ENCODE results near the gene OR52D1.

Gene OR52D1

GRCh38 chr11:5488385-5488784 is at the start of gene OR52D1:
Gene OR52D1 (plus strand): TSS chr11:5488685. CDS start chr11:5488707, 22 bp downstream.
- no peak for DNase-seq

DNA sequence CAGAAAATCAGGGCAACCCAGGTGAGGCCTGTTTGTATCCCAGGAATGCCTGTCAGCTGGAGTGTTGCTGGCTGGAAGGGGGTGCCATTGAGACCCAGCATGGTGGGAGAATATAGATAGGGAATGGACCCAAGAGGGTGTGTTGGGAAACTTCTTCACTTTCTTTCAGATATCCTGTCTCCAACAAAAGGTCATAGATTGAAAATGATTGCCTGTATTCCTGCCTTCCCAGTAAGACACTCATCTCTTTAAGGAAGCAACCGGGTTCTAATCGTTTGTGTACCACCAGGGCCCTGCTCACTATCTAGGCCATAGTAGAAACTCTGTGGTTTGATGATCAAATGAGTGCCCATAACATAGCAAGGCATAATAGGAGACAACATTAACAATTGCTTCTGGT is 47.1 kb upstream of the OR52D1 start, which contains the start of gene OR51I1:
TSS of gene OR51I1 (minus strand) at position 101 of the 400 bp plus-strand sequence. CDS start at position 101, 0 bp downstream.
- DNase-seq = no peak

- no peak for DNase-seq
Observed at GRCh38 chr11:5443835-5444393, 44.6 kb upstream of the OR52D1 start.

DNA sequence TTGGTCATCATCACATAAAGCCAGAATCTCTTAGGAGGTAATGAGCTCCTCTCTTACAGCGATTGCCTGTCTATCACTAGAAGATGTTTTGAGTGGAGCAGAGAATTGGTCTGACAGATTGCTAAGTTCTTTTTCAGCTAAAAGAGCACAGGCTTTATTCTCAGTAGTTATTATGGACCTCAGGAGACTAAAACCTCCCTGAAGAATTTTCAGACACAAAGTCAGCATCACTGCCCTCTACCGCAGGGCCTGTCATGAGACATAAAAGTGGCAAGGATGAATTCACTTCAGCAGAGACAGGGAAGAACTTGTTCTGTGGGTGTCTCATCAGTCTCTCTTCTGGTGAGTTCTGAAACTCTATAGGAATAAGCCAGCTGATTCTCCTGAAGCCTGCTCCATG is 39.5 kb upstream of the OR52D1 start, which contains the start of gene OR51I2:
TSS of gene OR51I2 (plus strand) at position 301 of the 400 bp plus-strand sequence. CDS start 4,166 bp downstream, outside the sequence.
- no peak for DNase-seq

DNA sequence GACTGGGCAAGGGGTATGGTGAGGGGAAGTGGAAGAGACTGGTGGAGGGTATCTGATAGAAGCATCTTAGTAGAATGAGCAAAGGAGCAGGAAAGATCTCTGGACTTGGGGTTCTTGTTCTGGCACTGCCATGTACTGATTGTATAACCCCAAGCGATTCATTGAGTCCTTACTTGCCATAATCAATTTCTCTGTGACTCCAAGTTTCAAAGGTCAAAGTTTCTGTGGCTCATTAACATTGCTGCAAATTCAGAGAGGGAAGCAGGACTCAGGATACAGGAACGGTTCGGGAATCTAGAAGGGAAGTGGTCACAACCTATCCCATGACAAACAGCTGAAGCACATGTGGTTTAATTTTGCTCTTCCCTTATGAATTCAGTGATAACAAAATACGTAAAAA is 39.1 kb upstream of the OR52D1 start:
- DNase-seq = no peak

DNA sequence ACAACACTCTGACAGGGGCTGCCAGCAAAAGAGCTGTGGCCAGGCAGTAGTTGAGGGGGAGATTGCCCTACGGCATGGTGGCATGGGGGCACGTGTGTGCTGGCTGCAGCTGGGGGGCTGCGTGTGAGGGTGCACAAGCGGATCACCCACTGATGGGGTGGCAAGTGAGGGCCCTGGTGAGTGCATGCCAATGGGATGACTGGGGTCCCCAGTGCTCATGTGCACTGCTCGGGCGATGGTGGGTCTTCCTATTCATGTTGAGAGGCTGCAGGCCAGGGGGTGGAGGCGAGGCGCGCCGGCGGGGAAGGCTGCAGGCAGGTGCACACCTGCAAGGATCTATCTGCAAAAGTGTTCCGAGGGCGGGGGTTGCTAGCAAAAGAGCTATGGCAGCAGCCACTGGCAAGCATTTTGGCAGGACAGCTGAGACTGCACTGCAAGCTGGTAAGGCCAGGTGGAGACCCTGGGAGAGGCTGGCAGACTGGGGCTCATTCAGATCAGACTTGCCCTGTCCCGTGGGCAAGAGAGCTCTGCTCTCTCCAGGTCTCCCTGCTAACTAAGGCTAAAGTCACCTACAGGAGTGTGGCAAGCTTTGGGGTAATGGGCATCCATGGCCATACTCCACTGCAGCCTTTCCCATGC is 27.4 kb upstream of the OR52D1 start:
- DNase-seq = no peak

DNA sequence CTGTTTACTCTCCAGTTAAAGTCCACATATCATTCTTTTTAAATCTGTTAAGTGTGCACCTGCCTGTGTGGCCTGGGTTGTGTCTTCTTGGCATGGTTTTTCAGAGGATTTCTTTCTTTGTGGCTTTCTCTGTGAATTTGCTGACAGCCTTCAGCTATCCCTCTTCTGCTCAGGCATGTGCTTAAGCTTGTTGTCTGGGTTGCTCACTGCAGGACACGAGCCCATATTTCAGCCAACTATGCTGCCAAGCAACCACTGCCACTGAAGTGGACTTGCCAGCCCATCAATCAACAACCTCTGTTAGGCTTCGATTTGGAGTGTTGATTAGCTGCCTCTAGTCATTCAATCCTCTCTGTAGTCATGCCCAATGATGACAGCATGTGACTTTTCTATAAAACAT is 21.0 kb upstream of the OR52D1 start:
- DNase-seq = no peak

- no peak for DNase-seq
Observed at GRCh38 chr11:5473921-5474320, 14.6 kb upstream of the OR52D1 start.

GRCh38 chr11:5476186-5476819 is 12.2 kb upstream of the OR52D1 start:
- peak; percentile 30 to 43 for DNase-seq

- no peak for DNase-seq
Observed at GRCh38 chr11:5486003-5486402, 2.5 kb upstream of the OR52D1 start.

GRCh38 chr11:5486421-5486820 is 2.1 kb upstream of the OR52D1 start:
- DNase-seq = no peak

- DNase-seq = no peak
Observed at GRCh38 chr11:5488798-5489399, 414 bp downstream of the OR52D1 start.

GRCh38 chr11:5489576-5490357 is 1.3 kb downstream of the OR52D1 start:
- no peak for DNase-seq

DNA sequence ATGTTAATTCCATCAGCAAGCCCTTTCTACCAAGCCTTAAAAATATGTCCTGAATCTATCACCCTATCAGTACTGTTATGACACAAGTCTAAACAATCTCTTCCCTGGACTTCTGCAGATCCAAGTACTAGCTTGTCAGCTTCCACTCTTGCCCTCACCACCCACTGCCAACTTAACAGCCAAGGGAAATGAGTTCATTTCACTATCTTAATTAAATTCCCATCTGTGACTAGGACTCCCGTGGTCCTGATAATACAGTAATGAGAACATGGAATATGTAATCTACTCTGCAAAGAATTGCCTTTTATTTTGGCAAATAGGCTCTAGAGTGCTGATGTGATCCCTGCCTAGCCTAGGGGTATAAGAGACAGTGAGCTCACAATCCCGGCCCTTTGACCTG is 11.2 kb downstream of the OR52D1 start:
- DNase-seq = no peak

- no peak for DNase-seq
Observed at GRCh38 chr11:5500393-5500801, 11.9 kb downstream of the OR52D1 start.

GRCh38 chr11:5504403-5504921 is 16.0 kb downstream of the OR52D1 start:
- DNase-seq = no peak

- DNase-seq = no peak
Observed at GRCh38 chr11:5505363-5506048, 17.0 kb downstream of the OR52D1 start.

DNA sequence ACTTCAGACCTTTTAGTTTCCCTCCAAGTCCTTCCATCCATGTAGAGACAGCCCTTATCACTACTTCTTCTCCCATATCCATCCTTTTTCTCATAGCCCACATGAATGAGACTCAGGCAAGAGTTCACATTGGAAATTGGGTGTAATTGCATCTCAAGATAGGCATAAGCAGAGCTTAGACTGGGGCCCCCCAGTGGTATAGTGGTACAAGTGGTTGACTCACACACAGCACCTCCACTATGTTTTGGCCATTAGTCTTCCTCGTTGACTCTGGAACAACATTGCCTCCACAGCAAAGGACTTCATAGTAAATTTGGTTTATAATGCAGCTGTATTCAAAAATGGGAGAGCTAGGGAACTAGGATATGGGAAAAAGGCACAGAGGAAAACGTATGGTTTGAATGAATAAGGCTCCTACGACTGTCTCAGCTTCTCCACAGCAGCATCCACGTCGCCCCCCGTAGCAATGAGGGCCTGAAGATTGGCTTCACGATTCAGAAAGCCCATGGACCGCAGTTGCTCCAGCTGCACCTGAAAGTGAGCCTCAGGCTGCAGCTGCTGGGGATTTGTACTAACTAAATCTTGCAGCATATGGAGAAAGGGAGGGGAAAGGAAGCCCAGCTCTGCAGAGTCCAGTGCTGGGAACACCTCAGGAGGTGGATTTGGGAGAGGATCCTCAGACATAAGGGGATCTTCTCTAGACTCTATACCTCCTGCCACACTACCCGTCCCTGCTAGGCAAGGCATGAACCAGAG is 18.9 kb downstream of the OR52D1 start:
- DNase-seq = no peak

- no peak for DNase-seq
Observed at GRCh38 chr11:5507933-5508305, 19.4 kb downstream of the OR52D1 start.

- no peak for DNase-seq
Observed at GRCh38 chr11:5508605-5509004, 20.1 kb downstream of the OR52D1 start.

DNA sequence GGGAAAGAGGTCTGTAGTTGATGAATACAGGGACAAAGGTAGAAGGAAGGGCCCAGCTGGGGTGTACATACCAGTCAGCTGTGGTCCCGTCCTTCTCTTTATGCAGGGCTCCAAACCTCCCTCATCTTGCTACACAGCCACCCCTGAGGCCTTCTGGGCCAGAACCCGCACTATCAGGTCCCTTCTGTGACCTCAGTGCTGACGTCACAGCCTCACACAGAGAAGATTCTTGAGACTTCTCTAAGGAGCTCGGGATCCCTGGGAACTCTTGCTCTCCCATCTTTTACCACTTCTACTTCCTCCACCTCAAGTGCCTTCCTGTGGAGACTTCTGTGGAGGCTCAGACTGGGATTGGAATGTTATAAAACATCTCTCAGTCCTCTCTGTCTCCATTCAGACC is 21.3 kb downstream of the OR52D1 start, which contains the start of gene UBQLN3:
TSS of gene UBQLN3 (minus strand) at position 155 of the 400 bp plus-strand sequence. CDS start 399 bp downstream, outside the sequence.
- DNase-seq = no peak
